ENCODE measurements around the gene BHLHE40.

Gene BHLHE40

GRCh38 chr3:4979428-4980228 lies at the start of gene BHLHE40:
Gene BHLHE40, plus strand, starts transcription at chr3:4979437. Its CDS starts 282 bp downstream, at chr3:4979719.
- no peak for FAIRE-seq
- DNase-seq (ENCODE audit: insufficient read length, low spot score) = no peak
- no peak for TF ChIP-seq CTCF (IDR thresholded peaks at IDR 0.05; ENCODE audit: insufficient read depth, missing control alignments)

GRCh38 chr3:4930501-4930900 lies 48.7 kb upstream of the BHLHE40 start:
- no peak for FAIRE-seq
- no peak for TF ChIP-seq CTCF (IDR thresholded peaks at IDR 0.05; ENCODE audit: insufficient read depth, missing control alignments)
- DNase-seq (ENCODE audit: insufficient read length, low spot score) = no peak

- no peak for TF ChIP-seq CTCF (IDR thresholded peaks at IDR 0.05; ENCODE audit: insufficient read depth, missing control alignments)
- FAIRE-seq (no peak), DNase-seq (ENCODE audit: insufficient read length, low spot score) (no peak)
These were observed 45.2 kb upstream of the BHLHE40 start for GRCh38 chr3:4934050-4934449.

- TF ChIP-seq CTCF (IDR thresholded peaks at IDR 0.05; ENCODE audit: insufficient read depth, missing control alignments) = no peak
- DNase-seq (ENCODE audit: insufficient read length, low spot score) = no peak
- no peak for FAIRE-seq
These were observed 43.9 kb upstream of the BHLHE40 start for GRCh38 chr3:4935347-4935746.

GRCh38 chr3:4936982-4937614 lies 42.1 kb upstream of the BHLHE40 start:
- DNase-seq (ENCODE audit: insufficient read length, low spot score) (no peak), FAIRE-seq (no peak)
- no peak for TF ChIP-seq CTCF (IDR thresholded peaks at IDR 0.05; ENCODE audit: insufficient read depth, missing control alignments)

- TF ChIP-seq CTCF (IDR thresholded peaks at IDR 0.05; ENCODE audit: insufficient read depth, missing control alignments) = no peak
- no peak for FAIRE-seq
- no peak for DNase-seq (ENCODE audit: insufficient read length, low spot score)
These were observed 40.8 kb upstream of the BHLHE40 start for GRCh38 chr3:4938281-4938982.
